GM12878 (cell line): ENCODE results near the gene UVRAG. TPM values are rescaled to one million over a fixed set of nuclear protein-coding genes. Genes with fewer than 3 reads are reported as not detected.
A peak's percentile ranks its signal among the peaks of the same experiment; 100 is the strongest.

Source experiments
- ATF7 ChIP-seq: fragments of 450-650 bp; IDR thresholded peaks from 2 replicates; pipeline ENCODE4 v1.6.1; 2016; ENCODE audit warnings: low read depth, mild to moderate bottlenecking
- BCLAF1 ChIP-seq: fragments of 450-650 bp; IDR thresholded peaks from 2 replicates; pipeline ENCODE4 v1.6.1; 2017; ENCODE audit warnings: antibody characterized with exemption, mild to moderate bottlenecking, moderate library complexity
- CHD2 ChIP-seq: IDR thresholded peaks from 2 replicates; pipeline ENCODE4 v1.6.1; 2011; ENCODE audit warnings: low read depth, low read length, improper control_type of control experiment, borderline replicate concordance
- E2F4 ChIP-seq: IDR thresholded peaks from 2 replicates; pipeline ENCODE4 v1.6.1; 2012; ENCODE audit warnings: low read depth, low read length, improper control_type of control experiment
- EGR1 ChIP-seq, 2 experiments: IDR thresholded peaks; 1 replicate in 1 of 2; 2 replicates in 1 of 2; pipeline ENCODE4 v1.6.1; 2011 to 2012; ENCODE audit warnings: low read depth in 2 of 2, low read length in 2 of 2, borderline replicate concordance in 1 of 2, mild to moderate bottlenecking in 1 of 2, moderate library complexity in 1 of 2
- FOS ChIP-seq: IDR thresholded peaks from 3 replicates; pipeline ENCODE4 v1.6.1; 2011; ENCODE audit warnings: borderline replicate concordance; ENCODE audit not compliant: insufficient read length; ENCODE audit errors: extremely low read depth
- HSF1 ChIP-seq: fragments of 150-350 bp; IDR thresholded peaks from 2 replicates; pipeline ENCODE4 v1.6.1; 2014; ENCODE audit warnings: mild to moderate bottlenecking, low read depth, low read length
- IRF3 ChIP-seq: fragments of 450-650 bp; IDR thresholded peaks from 2 replicates; pipeline ENCODE4 v1.6.1; 2014; ENCODE audit warnings: mild to moderate bottlenecking
- JUNB ChIP-seq: IDR thresholded peaks from 2 replicates; pipeline ENCODE4 v1.6.1; 2016; ENCODE audit warnings: antibody characterized with exemption, mild to moderate bottlenecking
- KLF5 ChIP-seq: fragments of 450-650 bp; IDR thresholded peaks from 2 replicates; pipeline ENCODE4 v1.6.1; 2014; ENCODE audit warnings: mild to moderate bottlenecking; ENCODE audit not compliant: partially characterized antibody
- LARP7 ChIP-seq: fragments of 450-650 bp; IDR thresholded peaks from 2 replicates; pipeline ENCODE4 v1.6.1; 2017; ENCODE audit warnings: mild to moderate bottlenecking
- MAX ChIP-seq: IDR thresholded peaks from 2 replicates; pipeline ENCODE4 v1.6.1; 2012; ENCODE audit warnings: low read depth, low read length, improper control_type of control experiment
- NFIC ChIP-seq: IDR thresholded peaks from 2 replicates; pipeline ENCODE4 v1.6.1; 2012; ENCODE audit warnings: low read depth, mild to moderate bottlenecking, inconsistent platforms, low read length, moderate library complexity
- NFXL1 ChIP-seq: fragments of 450-650 bp; IDR thresholded peaks from 2 replicates; pipeline ENCODE4 v1.6.1; 2017; ENCODE audit warnings: antibody characterized with exemption, mild to moderate bottlenecking, borderline replicate concordance
- NR2C2 ChIP-seq: IDR thresholded peaks from 2 replicates; pipeline ENCODE4 v1.6.1; 2011; ENCODE audit warnings: borderline replicate concordance, low read depth; ENCODE audit not compliant: control insufficient read depth, insufficient read length
- NR2F1 ChIP-seq: fragments of 450-650 bp; conservative IDR thresholded peaks from 2 replicates; pipeline ENCODE4 v1.6.1; 2017; ENCODE audit warnings: mild to moderate bottlenecking
- POLR2AphosphoS2 ChIP-seq: IDR thresholded peaks from 2 replicates; pipeline ENCODE4 v1.6.1; 2011; ENCODE audit warnings: low read depth, mild to moderate bottlenecking, low read length, improper control_type of control experiment, moderate library complexity
- POLR2AphosphoS5 ChIP-seq: IDR thresholded peaks from 2 replicates; pipeline ENCODE4 v1.6.1; 2011; ENCODE audit warnings: mild to moderate bottlenecking, low read length, inconsistent platforms
- RB1 ChIP-seq: fragments of 450-650 bp; formaldehyde crosslinking; IDR thresholded peaks from 2 replicates; pipeline ENCODE4 v1.6.1; 2017; ENCODE audit warnings: mild to moderate bottlenecking, borderline replicate concordance
- RBBP5 ChIP-seq: fragments of 200-600 bp; sonication (generic); conservative IDR thresholded peaks from 2 replicates; pipeline ENCODE4 v1.6.1; 2016
- SMARCA5 ChIP-seq: fragments of 450-650 bp; IDR thresholded peaks from 2 replicates; pipeline ENCODE4 v1.6.1; 2017; ENCODE audit warnings: mild to moderate bottlenecking
- SUPT20H ChIP-seq: IDR thresholded peaks from 2 replicates; pipeline ENCODE4 v1.6.1; 2011; ENCODE audit warnings: low read depth, mild to moderate bottlenecking, low read length, moderate library complexity, borderline replicate concordance; ENCODE audit not compliant: control insufficient read depth
- TCF3 ChIP-seq: IDR thresholded peaks from 2 replicates; pipeline ENCODE4 v1.6.1; 2012; ENCODE audit warnings: low read depth, mild to moderate bottlenecking, low read length, borderline replicate concordance; ENCODE audit not compliant: insufficient read depth
- WRNIP1 ChIP-seq: IDR thresholded peaks from 2 replicates; pipeline ENCODE4 v1.6.1; 2011; ENCODE audit warnings: low read depth, low read length, improper control_type of control experiment, borderline replicate concordance
- ZNF24 ChIP-seq: fragments of 450-650 bp; IDR thresholded peaks from 2 replicates; pipeline ENCODE4 v1.6.1; 2017; ENCODE audit warnings: antibody characterized with exemption, mild to moderate bottlenecking
- polyA plus RNA-seq, 11 experiments: library from polyadenylated mRNA; depleted of rRNA in 4 of 11; unstranded in 6 of 11; stranded (reverse) in 5 of 11; fragments of >200 nt; fragmentation: Nextera tagmentation in 4 of 11; fragmentation: Illumina TruSeq in 1 of 11; extraction: Ambion mirVana in 4 of 11; extraction: Trizol in 1 of 11; gene quantifications; 1 replicate in 1 of 11; 2 replicates in 10 of 11; pipeline versions ENCODE4 v1.2.1 to v1.2.3, GENCODE V29; 2011 to 2016; ENCODE audit warnings: inconsistent platforms in 2 of 11, missing spikeins in 2 of 11, low read depth in 1 of 11
- total RNA-seq, 4 experiments: library from RNA; depleted of rRNA in 3 of 4; stranded (reverse); fragments of >200 nt in 3 of 4; fragmentation: Illumina TruSeq in 1 of 4; extraction: Trizol in 1 of 4; gene quantifications; 2 replicates each; pipeline versions ENCODE4 v1.2.1 to v1.2.3, GENCODE V29; 2013 to 2021

Gene UVRAG
- total and polyA plus RNA-seq, 10 of the 15 experiments (the other 5 are each of a cell fraction or from before 2014, with no cell fraction given) = 7.0 to 43.4 (median 37.0) TPM

- TF ChIP-seq JUNB (peak; percentile 96), NR2C2 (no peak), FOS (no peak), E2F4 (no peak), TCF3 (no peak), SMARCA5 (no peak), BCLAF1 (no peak), WRNIP1 (no peak), POLR2AphosphoS5 (no peak), NR2F1 (no peak), RBBP5 (no peak), EGR1 (IDR thresholded peaks at IDR 0.05; ENCODE audit: borderline replicate concordance in 1 of 2, low read depth in 2 of 2, low read length in 2 of 2) (no peak), IRF3 (no peak), NFIC (peak; percentile 97), CHD2 (no peak), KLF5 (no peak), NFXL1 (no peak), MAX (no peak), SUPT20H (no peak), ZNF24 (no peak), HSF1 (no peak), RB1 (no peak), POLR2AphosphoS2 (no peak), ATF7 (no peak), LARP7 (no peak)
Observed at GRCh38 chr11:76062733-76063132, 247.7 kb downstream of the UVRAG start (continued).
